T-helper 1 cell (primary cell): ENCODE measurements around the gene SCRT2.
"Not testable (repeated sequence)": the region's sequence is repeated elsewhere in the genome, so short reads cannot be mapped to it uniquely, and the experiment has no call there.

ENCODE experiments used
- DNase-seq, 5 donors: peaks; one replicate each; pipeline ENCODE4 v3.0.0-alpha.2; 2012 to 2020

The SCRT2 gene

GRCh38 chr20:699811-700338 lies 24.3 kb upstream of the SCRT2 start:
- DNase-seq = no peak

- DNase-seq = no peak
These were observed 23.7 kb upstream of the SCRT2 start for GRCh38 chr20:699342-699741.

- DNase-seq = no peak
These were observed 22.7 kb upstream of the SCRT2 start for GRCh38 chr20:698276-698675.

GRCh38 chr20:697826-698225 lies 22.2 kb upstream of the SCRT2 start:
- DNase-seq = no peak

GRCh38 chr20:695165-695866 lies 19.7 kb upstream of the SCRT2 start:
- no peak for DNase-seq

GRCh38 chr20:694496-694895 lies 18.9 kb upstream of the SCRT2 start:
- DNase-seq = no peak

GRCh38 chr20:693786-694185 lies 18.2 kb upstream of the SCRT2 start:
- DNase-seq = not testable (repeated sequence)

GRCh38 chr20:692044-692443 lies 16.4 kb upstream of the SCRT2 start:
- DNase-seq = no peak

- no peak for DNase-seq
These were observed 14.3 kb upstream of the SCRT2 start for GRCh38 chr20:689947-690346.

GRCh38 chr20:689348-689747 lies 13.7 kb upstream of the SCRT2 start:
- no peak for DNase-seq

- DNase-seq = no peak
These were observed 13.2 kb upstream of the SCRT2 start for GRCh38 chr20:688809-689212.

- DNase-seq = no peak
These were observed 12.0 kb upstream of the SCRT2 start for GRCh38 chr20:687468-688203.

- no peak for DNase-seq
These were observed 9.2 kb upstream of the SCRT2 start for GRCh38 chr20:684676-685319.

- DNase-seq = no peak
These were observed 6.5 kb upstream of the SCRT2 start for GRCh38 chr20:682123-682522.

- DNase-seq = no peak
These were observed 5.1 kb upstream of the SCRT2 start for GRCh38 chr20:680638-681187.

- DNase-seq = no peak
These were observed 2.4 kb upstream of the SCRT2 start for GRCh38 chr20:677957-678356.

GRCh38 chr20:676967-677366 lies 1.4 kb upstream of the SCRT2 start:
- no peak for DNase-seq

GRCh38 chr20:676315-676937 lies 824 bp upstream of the SCRT2 start:
- no peak for DNase-seq

GRCh38 chr20:675033-675452 lies 559 bp downstream of the SCRT2 start:
- no peak for DNase-seq

GRCh38 chr20:673603-674001 lies 2.0 kb downstream of the SCRT2 start:
- no peak for DNase-seq

- DNase-seq = no peak
These were observed 2.5 kb downstream of the SCRT2 start for GRCh38 chr20:672963-673602.

GRCh38 chr20:671252-672030 lies 4.2 kb downstream of the SCRT2 start:
- no peak for DNase-seq
